Astrocyte of the hippocampus (primary cell): ENCODE data around the gene WDFY4.

Experiments used
- DNase-seq: peaks from one replicate; pipeline ENCODE4 v3.0.0; 2011; ENCODE audit warnings: low read depth, low spot score

Gene WDFY4

DNA sequence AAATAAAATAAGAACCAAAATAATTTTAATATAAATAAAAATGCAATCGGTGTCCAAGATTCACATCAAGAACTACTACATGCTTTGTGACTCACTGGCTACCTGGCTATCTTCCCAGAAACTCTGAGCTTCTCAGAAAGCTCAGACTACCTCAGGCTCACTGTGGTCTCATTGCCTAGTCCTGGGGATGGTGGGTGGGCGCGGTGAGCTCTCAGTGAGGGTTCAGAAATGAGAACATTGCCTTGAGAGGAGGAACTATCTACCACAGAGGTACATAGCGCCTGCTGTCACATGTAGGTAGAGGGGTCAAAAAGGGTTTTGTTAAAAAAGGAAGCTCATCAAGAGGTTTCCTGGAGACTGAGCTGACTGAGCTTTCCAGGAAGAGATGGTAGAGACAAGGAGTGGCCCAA lies 108.0 kb downstream of the WDFY4 start:
- DNase-seq = peak; percentile 89

DNA sequence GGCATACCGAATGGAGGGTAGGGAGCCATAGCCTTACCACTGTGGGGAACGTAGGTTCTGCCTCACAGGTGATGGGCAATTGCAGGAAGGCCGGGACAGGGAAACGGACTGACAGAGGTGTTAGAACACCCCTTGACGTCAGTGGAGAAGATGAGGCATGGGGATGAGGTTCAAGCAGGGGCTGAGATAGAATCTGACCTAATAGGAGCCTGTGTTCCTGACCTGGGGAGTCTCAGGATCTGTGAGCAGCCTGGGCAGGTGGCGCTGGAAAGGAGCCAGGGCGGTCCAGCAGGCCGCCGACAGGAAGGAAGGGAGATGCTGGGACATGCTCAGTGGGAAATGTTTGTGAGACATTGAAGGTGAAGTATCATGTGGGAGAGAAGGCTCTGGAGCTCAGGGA lies 109.4 kb downstream of the WDFY4 start:
- DNase-seq = no peak

DNA sequence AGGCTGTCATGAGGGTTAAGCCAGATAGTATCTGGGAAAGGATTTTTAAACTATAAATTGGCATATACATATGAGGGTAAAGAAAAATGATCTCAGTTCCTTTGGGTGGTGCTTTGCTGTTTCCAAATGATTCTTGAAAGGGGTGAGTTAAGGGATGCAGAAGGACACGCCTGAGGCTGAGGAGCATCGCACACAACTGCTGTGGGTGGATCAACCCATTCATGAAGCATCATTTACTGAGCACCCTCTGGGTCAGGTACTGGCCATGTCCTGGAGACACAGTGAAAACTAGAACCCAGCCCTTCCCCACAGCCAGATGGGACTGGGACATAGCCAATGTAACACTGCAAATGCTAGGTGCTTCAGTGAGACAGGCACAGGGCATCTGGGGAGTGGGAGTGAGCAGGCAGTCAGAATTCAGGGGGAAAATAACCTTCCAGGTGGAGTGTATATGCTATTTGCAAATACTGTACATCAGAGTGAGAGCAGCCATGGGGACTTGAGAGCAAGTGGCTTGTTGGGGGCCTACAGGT lies 112.1 kb downstream of the WDFY4 start:
- DNase-seq = no peak

GRCh38 chr10:48797830-48798229 lies 113.2 kb downstream of the WDFY4 start:
- DNase-seq = no peak

DNA sequence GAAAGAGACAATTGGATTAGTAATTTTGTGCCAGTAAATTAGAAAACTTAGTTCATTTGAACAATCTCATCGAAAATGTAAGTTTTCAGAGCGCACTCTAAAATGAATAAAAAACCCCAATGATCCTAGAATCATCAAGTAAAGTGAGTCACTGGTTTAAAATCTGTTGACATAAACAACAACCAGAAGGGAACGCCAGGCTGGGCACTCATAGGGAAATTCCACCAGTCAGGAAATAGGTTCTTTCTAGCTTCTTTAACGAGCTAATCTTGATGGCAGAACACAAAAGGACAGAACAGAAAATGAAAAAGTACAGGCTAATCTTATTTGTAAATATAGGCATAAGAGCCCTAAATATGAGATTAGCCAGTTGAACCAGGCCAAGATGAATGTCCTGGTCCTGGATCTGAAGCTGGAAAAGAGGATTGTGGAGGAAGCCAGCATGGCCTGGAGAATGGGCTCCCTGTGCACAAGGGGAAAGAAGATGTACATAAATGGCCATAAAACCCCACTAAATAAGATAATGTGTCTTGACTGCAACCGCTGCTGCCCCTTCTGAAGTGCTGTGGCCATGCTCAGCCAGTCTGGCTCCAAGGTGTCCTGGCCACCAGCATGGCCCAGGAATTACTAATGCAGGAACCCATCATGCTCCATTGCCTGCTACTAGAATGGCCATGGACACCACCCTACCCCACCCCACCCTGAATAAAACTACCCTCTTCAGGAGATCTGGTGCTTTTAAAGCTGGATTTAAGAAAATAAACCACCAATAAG lies 114.0 kb downstream of the WDFY4 start:
- peak; percentile 40 for DNase-seq

DNA sequence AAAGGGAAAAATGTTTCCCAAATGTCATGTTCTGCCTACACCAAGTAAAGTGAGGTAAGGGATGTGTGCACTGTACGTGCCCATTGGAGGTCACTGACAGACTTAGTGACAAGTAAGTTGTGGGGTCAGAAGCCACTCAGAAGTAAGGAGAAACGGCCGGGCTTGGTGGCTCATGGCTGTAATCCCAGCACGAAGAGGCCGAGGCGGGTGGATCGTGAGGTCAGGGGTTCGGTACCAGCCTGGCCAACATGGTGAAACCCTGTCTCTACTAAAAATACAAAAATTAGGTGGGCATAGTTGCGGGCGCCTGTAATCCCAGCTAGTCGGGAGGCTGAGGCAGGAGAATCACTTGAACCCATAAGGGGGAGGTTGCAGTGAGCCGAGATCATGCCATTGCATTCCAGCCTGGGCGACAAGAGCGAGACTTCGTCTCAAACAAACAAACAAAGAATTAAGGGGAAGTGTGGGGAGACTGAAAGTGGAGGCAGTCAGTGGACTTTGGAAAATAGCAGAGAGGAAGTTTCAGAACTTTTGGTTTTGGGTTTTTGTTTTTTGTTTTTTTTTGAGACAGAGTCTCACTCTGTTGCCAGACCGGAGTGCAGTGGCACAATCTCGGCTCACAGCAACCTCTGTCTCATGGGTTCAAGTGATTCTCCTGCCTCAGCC lies 114.8 kb downstream of the WDFY4 start:
- no peak for DNase-seq

- DNase-seq = no peak
Measured at GRCh38 chr10:48800007-48800675, 115.5 kb downstream of the WDFY4 start.

DNA sequence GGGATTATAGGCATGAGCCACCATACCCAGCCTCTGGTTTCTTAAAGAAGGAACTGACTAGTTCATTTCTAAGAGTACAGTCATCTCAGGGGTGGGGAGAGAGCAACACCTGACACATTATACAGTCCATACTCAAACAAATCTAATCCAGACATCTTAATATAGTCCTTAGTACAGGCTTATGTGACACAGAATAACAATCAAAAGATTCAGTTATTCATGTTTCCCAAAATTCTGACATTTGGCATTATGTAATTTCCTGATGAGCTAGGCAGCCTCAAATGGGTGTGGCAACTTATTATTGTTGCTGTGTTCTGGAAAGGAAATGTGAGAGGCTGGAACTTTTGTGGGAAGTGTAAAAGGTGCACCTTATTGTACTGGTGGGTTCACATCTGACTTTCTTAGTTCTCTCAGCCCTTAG lies 116.3 kb downstream of the WDFY4 start:
- DNase-seq = no peak

GRCh38 chr10:48802611-48803071 lies 118.0 kb downstream of the WDFY4 start:
- no peak for DNase-seq

DNA sequence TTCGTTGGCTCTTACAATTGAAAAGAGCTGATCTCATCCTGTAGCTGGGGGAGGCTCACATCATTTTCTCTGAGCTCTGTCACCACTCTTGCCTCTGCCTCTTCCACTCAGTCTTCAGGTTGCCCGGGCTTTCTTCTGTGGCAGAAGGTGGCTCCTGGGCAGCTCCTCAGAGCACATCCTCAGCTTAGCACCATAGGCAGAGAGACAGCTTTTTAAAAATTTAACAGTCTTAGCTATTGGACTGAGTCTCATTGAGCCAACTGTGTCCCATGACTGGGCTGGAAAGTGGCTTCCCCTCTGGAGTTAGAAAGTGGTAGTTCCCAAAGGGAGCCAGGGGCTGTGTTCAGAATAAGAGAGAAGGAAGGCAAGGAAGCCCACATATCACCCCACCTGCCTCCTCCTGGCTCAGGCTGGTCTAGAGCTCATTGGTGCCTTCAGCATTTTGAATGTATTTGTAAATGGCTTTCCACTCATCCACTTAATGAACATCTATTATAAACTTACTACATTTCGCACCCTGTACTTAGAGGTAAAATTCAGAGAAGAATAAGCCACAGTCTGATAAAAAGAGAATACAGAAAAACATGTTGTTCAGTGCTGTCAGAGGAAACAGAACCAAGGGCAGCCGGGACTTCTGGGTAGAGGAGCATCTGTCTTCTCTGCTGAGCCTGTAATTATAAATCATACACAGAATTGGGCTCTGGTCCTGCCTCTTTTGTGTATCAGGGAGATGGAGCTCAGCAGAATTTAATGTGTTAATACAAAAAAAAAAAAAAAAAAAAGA lies 119.3 kb downstream of the WDFY4 start:
- no peak for DNase-seq

DNA sequence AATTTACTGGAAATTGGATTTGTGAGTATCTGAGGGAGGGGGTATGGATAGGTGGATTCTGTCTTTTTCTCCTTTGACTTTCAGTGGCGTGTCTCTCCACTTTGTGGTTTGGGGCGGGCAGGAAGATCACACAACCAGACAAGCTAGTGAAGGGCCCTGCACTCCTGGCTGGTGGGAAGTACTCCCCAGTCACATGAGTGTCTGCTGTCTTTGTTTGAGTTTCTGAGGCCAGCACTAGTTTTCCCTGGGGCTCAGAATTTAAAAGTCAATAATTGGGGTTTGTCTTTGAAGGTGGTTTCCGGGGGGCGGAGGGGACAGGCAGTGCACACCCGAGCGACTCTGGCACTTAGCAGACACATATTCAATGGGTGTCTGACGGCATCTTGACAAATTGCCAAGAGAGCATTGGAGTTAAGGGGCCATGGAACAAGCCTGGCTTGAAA lies 120.1 kb downstream of the WDFY4 start:
- DNase-seq = peak; percentile 23

DNA sequence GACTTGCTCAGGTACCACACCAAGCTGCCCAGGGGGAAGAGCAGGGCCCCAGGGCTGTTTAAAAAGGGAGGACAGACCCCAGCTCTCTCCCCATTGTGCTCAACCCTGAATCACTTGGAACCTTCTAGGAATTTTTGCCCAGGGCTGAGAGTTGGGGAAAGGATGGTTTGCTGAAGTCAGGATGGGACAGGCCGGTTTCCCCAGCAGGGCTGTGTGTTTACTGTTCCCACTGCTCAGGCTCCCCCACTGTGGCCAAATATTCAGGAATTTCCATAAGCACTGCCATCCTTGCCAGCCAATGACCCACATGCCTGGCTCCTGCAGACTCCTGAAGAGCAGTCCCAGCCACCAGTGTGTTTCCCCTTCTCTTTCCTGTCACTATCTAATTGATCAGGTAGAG lies 120.7 kb downstream of the WDFY4 start:
- DNase-seq = no peak

- DNase-seq = no peak
Measured at GRCh38 chr10:48805848-48806247, 121.2 kb downstream of the WDFY4 start.

- no peak for DNase-seq
Measured at GRCh38 chr10:48806342-48806741, 121.7 kb downstream of the WDFY4 start.

DNA sequence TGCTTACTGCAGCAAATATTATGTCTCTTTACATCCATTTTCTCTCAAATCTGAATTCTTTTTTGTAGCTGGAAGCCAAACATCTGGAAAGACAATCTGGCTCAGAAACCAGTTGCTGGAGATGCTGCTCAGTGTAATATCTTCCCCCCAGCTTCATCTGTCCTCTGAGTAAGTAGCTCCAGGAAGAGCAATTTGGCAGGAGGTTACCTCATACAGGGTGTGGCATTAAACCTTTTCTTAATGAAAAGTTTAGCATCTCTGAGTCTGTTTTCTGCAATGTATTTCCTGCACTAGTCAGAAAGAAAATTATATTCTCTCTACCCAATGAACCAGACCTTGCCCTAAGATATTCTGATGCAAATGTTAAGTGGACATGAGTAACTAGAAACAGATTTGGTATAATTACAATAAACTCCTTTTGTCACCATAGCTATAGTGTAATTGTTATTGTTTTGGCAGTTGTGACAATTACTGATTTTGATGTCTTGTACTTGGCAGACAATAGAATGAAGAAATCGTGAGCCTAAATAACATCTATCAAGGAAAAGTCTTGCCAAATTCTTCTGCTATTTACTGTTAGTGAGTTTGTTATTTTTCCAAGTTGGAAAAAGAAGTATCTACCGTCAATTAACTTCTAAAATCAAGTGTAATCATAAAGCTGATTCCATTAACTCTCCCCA lies 123.3 kb downstream of the WDFY4 start:
- no peak for DNase-seq

DNA sequence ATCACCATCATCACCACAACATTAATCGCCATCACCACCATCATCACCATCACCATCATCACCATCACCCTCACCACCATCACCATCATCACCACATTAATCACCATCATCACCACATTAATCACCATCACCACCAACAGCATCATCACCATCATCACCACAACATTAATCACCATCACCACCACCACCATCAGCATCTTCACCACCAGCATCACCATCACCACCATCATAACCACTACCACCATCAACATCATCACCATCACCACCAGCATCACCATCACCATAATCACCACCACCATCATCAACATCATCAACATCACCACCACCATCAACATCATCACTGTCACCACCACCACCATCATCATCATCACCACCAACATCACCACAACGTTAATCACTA lies 124.6 kb downstream of the WDFY4 start:
- no peak for DNase-seq

- DNase-seq = no peak
Measured at GRCh38 chr10:48811461-48811860, 126.8 kb downstream of the WDFY4 start.

- DNase-seq = no peak
Measured at GRCh38 chr10:48811917-48812316, 127.2 kb downstream of the WDFY4 start.

DNA sequence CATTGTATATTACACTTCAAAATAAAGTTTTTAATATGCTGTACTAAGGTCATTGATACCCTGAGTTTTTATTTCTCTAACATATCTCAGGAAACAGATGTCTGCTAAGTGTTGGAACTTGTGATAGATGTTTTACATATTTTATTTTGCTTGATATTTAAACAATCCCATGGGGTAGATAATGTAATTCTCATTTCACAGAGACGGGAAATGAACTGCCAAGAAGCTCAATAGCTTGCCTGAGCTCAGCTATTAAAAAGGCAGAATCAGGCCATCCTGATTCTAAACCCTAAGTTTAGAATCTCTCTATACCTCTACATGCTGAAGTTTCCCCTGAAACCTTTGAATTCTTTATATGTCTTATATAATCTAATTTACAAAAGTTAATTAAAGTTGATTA lies 128.6 kb downstream of the WDFY4 start:
- no peak for DNase-seq

GRCh38 chr10:48813825-48814224 lies 129.2 kb downstream of the WDFY4 start:
- DNase-seq = no peak

- DNase-seq = no peak
Measured at GRCh38 chr10:48814933-48815332, 130.3 kb downstream of the WDFY4 start.
